Transverse colon (tissue), 4 donors: Measurements from ENCODE around the gene MRPL54. TPM values are rescaled to one million over a fixed set of nuclear protein-coding genes. Genes with fewer than 3 reads are reported as not detected.

Source experiments
- DNase-seq: peaks from one replicate; pipeline ENCODE4 v3.0.0-alpha.2; 2019
- H3K27ac ChIP-seq, 4 donors: fragments of 200-600 bp; sonication (generic); 2 replicates each; pipeline ENCODE4 v1.5.1; 2016 to 2018; ENCODE audit warnings: inconsistent platforms in 4 of 4
- H3K27me3 ChIP-seq: fragments of 200-600 bp; sonication (generic); 2 replicates; pipeline ENCODE4 v1.5.1; 2017; ENCODE audit warnings: inconsistent platforms
- H3K36me3 ChIP-seq, 4 donors: fragments of 200-600 bp; sonication (generic); 2 replicates each; pipeline ENCODE4 v1.5.1; 2017 to 2019; ENCODE audit warnings: inconsistent platforms in 4 of 4
- H3K4me1 ChIP-seq, 4 donors: fragments of 200-600 bp; sonication (generic); 2 replicates each; pipeline ENCODE4 v1.5.1; 2017 to 2020; ENCODE audit warnings: inconsistent platforms in 4 of 4
- H3K4me3 ChIP-seq, 4 donors: fragments of 200-600 bp; sonication (generic); 1 replicate in 1 of 4; 2 replicates in 3 of 4; pipeline versions ENCODE4 v1.5.1 to v1.6.1; 2017 to 2019; ENCODE audit warnings: inconsistent platforms in 4 of 4
- H3K9me3 ChIP-seq, 2 donors: fragments of 200-600 bp; sonication (generic); 2 replicates each; pipeline ENCODE4 v1.5.1; 2017 to 2019; ENCODE audit warnings: inconsistent platforms in 2 of 2
- EP300 ChIP-seq: sonication (generic); formaldehyde crosslinking; IDR thresholded peaks from one replicate; pipeline ENCODE4 v1.6.1; 2017; ENCODE audit warnings: antibody characterized with exemption, low read depth
- POLR2A ChIP-seq: fragments of 450-650 bp; IDR thresholded peaks from one replicate; pipeline ENCODE4 v1.6.1; 2016; ENCODE audit warnings: antibody characterized with exemption, mild to moderate bottlenecking, moderate library complexity
- POLR2AphosphoS5 ChIP-seq, 3 donors: sonication (generic); formaldehyde crosslinking; IDR thresholded peaks; one replicate each; pipeline ENCODE4 v1.6.1; 2016; ENCODE audit warnings: antibody characterized with exemption in 3 of 3
- WGBS, 2 donors: methylation state at CpG; one replicate each; pipeline ENCODE4 v1.1.5; 2018; ENCODE audit warnings: low coverage in 1 of 2; 5-methylcytosine and 5-hydroxymethylcytosine counted together
- in situ Hi-C, 4 donors: fragments of 200-750 bp; cut with MboI; loops; one replicate each; pipeline versions ENCODE4 v1.15.0 to v1.15.1; 2017; ENCODE audit warnings: low sequenced_read_pairs in 3 of 4, low pct_ligation_motif_present in 1 of 4, low pct_unique_long_range_greater_than_20kb in 1 of 4
- intact Hi-C: fragments of 100-400 bp; cut with DNase I; formaldehyde crosslinking; loops from one replicate; pipeline ENCODE4 v1.15.1; 2023; ENCODE audit warnings: low total_unique reads
- small RNA-seq, 4 donors: library from RNA; depleted of rRNA; stranded (forward); fragments of <200 nt; gene quantifications; one replicate each; pipeline ENCODE3, GENCODE V24; 2016
- total RNA-seq, 4 donors: library from RNA; depleted of rRNA; stranded (reverse); fragments of >200 nt; gene quantifications; one replicate each; pipeline ENCODE4 v1.1.0, GENCODE V29; 2016
- TF ChIP-seq, protein P1 (sequence below), 5 experiments: fragments of 200-600 bp in 3 of 5; fragments of 450-650 bp in 2 of 5; sonication (generic) in 3 of 5; IDR thresholded peaks; 1 replicate in 2 of 5; 2 replicates in 3 of 5; pipeline ENCODE4 v1.5.1; 2016 to 2017; ENCODE audit warnings: antibody characterized with exemption in 5 of 5, inconsistent platforms in 3 of 5, mild to moderate bottlenecking in 2 of 5, moderate library complexity in 1 of 5

MRPL54 gene
- total RNA-seq, 4 donors from 2014 or later, result 38.0 to 72.2 (median 52.1) TPM

GRCh38 chr19:3816566-3817218, 54.2 kb downstream of the MRPL54 start:
- H3K36me3 ChIP-seq, result no peaks in the 10 kb centered on the region
- no peak for DNase-seq
- intact Hi-C loops, result no loop called here

More at GRCh38 chr19:3816566-3817218, 54.2 kb downstream of the MRPL54 start:
- Histone ChIP-seq H3K4me3 (no peak overlapping the region), H3K4me1 (peaks cover 0 to 10% (median 0%) of the 10 kb centered on the region in 4 donors), H3K27me3 (no peaks in the 10 kb centered on the region), H3K27ac (no peak overlapping the region), H3K9me3 (no peaks in the 10 kb centered on the region)
- TF ChIP-seq, protein P1, sequence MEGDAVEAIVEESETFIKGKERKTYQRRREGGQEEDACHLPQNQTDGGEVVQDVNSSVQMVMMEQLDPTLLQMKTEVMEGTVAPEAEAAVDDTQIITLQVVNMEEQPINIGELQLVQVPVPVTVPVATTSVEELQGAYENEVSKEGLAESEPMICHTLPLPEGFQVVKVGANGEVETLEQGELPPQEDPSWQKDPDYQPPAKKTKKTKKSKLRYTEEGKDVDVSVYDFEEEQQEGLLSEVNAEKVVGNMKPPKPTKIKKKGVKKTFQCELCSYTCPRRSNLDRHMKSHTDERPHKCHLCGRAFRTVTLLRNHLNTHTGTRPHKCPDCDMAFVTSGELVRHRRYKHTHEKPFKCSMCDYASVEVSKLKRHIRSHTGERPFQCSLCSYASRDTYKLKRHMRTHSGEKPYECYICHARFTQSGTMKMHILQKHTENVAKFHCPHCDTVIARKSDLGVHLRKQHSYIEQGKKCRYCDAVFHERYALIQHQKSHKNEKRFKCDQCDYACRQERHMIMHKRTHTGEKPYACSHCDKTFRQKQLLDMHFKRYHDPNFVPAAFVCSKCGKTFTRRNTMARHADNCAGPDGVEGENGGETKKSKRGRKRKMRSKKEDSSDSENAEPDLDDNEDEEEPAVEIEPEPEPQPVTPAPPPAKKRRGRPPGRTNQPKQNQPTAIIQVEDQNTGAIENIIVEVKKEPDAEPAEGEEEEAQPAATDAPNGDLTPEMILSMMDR (IDR thresholded peaks at IDR 0.05), result no peak
- TF ChIP-seq POLR2A, result no peak
- no peak for TF ChIP-seq POLR2AphosphoS5 (IDR thresholded peaks at IDR 0.05)
- TF ChIP-seq EP300, result no peak
- 60 to 95% methylated on average over 1 to 43 of the region's 45 CpGs for WGBS, 2 donors
- in situ Hi-C loops, result no loop called here

Small RNAs within 50 kb of the gene (small RNA-seq; reads per million reads assigned to genes)
- 0 reads per million in 4 donors for gene AC005777.1

Other genes starting within 250 kb of the MRPL54 start
- 1 to 10 TPM in 2 of 4 donors, not detected in 2; 2.5 to 5.2 TPM for gene TEKTIP1, start 223.5 kb upstream of the MRPL54 start, total RNA-seq
- 100 to 1,000 TPM in 1 of 4 donors, 10 to 100 TPM in 3; 35.2 to 214 (median 49.2) TPM for gene MFSD12, start 205.1 kb upstream of the MRPL54 start, total RNA-seq
- gene HMG20B, start 189.7 kb upstream of the MRPL54 start, total RNA-seq, result 100 to 1,000 TPM in 3 of 4 donors, 10 to 100 TPM in 1; 88.9 to 555 (median 130) TPM
- gene GIPC3, start 177.2 kb upstream of the MRPL54 start, total RNA-seq, result under 1 TPM in 3 of 4 donors, not detected in 1; 0.14 to 0.95 (median 0.60) TPM
- gene TBXA2R, start 155.8 kb upstream of the MRPL54 start, total RNA-seq, result under 1 TPM in 2 of 4 donors, not detected in 2; 0.27 to 0.79 TPM
- 10 to 100 TPM; 21.9 to 88.4 (median 53.0) TPM for gene CACTIN, start 135.9 kb upstream of the MRPL54 start, total RNA-seq
- gene PIP5K1C, start 62.2 kb upstream of the MRPL54 start, total RNA-seq, result 10 to 100 TPM; 25.4 to 91.1 (median 36.4) TPM
- 100 to 1,000 TPM; 234 to 894 (median 282) TPM for gene TJP3, start 54.3 kb upstream of the MRPL54 start, total RNA-seq
- gene APBA3, start 990 bp upstream of the MRPL54 start, total RNA-seq, result 100 to 1,000 TPM in 2 of 4 donors, 10 to 100 TPM in 2; 24.0 to 284 (median 95.7) TPM
- gene RAX2, start 9.5 kb downstream of the MRPL54 start, total RNA-seq, result not detected
- 1 to 10 TPM in 2 of 4 donors, under 1 TPM in 1, not detected in 1; 0.60 to 6.1 (median 2.9) TPM for gene MATK, start 23.7 kb downstream of the MRPL54 start, total RNA-seq
- gene ZFR2, start 106.4 kb downstream of the MRPL54 start, total RNA-seq, result not detected
- under 1 TPM in 3 of 4 donors, not detected in 1; 0.32 to 0.60 (median 0.55) TPM for gene ATCAY, start 118.0 kb downstream of the MRPL54 start, total RNA-seq
- under 1 TPM in 1 of 4 donors, not detected in 3; 0.41 TPM for gene NMRK2, start 170.4 kb downstream of the MRPL54 start, total RNA-seq
- 10 to 100 TPM; 54.6 to 89.0 (median 82.3) TPM for gene DAPK3, start 208.4 kb downstream of the MRPL54 start, total RNA-seq
- gene EEF2, start 222.8 kb downstream of the MRPL54 start, total RNA-seq, result 1,000 to 10,000 TPM; 1,013 to 1,686 (median 1,532) TPM
- 100 to 1,000 TPM in 1 of 4 donors, 10 to 100 TPM in 3; 15.5 to 110 (median 23.0) TPM for gene PIAS4, start 245.1 kb downstream of the MRPL54 start, total RNA-seq